ENCODE measurements around the gene PRELID3B.
"Not testable (repeated sequence)": the region's sequence is repeated elsewhere in the genome, so short reads cannot be mapped to it uniquely, and the experiment has no call there.

PRELID3B gene

DNA sequence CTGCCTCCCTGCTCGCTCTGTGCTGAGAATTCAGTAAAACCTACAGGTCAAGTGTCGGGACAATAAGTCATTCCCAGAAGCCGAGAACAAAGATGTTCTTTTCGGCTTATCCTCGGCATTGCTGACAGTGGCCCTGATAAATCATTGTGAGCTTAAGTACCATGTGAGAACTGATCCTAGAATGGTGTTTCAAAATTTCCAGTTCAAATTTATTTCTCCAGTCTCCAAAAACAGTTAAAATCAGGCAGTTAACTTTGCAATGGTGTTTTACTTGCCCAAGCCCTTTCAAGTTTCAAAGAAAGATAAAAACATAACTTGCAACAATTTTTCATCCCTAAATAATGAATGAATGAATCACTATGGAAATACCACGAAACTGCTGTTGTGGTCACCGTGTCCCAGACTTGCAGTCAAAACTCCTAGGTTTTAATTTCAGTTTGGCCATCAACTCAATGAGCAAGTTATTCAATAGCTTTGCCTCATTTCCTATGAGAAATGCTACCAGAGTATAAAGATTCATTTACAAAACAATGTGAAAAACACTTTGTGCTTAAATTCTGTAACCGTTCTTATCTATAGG is 14.8 kb downstream of the PRELID3B start:
- DNase-seq (ENCODE audit: low read depth in 2 of 2, low spot score in 1 of 2), result no peak

- DNase-seq (ENCODE audit: low read depth in 2 of 2, low spot score in 1 of 2), result no peak
These were observed 15.5 kb downstream of the PRELID3B start for GRCh38 chr20:59026904-59027740.

GRCh38 chr20:59025511-59025910 is 17.1 kb downstream of the PRELID3B start:
- DNase-seq (ENCODE audit: low read depth in 2 of 2, low spot score in 1 of 2), result no peak

GRCh38 chr20:59025086-59025485 is 17.5 kb downstream of the PRELID3B start:
- no peak for DNase-seq (ENCODE audit: low read depth in 2 of 2, low spot score in 1 of 2)

DNA sequence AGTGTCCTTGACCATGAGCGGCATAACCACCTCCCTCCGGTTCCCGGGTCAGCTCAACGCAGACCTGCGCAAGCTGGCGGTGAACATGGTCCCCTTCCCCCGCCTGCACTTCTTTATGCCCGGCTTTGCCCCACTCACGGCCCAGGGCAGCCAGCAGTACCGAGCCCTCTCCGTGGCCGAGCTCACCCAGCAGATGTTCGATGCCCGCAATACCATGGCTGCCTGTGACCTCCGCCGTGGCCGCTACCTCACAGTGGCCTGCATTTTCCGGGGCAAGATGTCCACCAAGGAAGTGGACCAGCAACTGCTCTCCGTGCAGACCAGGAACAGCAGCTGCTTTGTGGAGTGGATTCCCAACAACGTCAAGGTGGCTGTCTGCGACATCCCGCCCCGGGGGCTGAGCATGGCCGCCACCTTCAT is 18.5 kb downstream of the PRELID3B start:
- no peak for DNase-seq (ENCODE audit: low read depth in 2 of 2, low spot score in 1 of 2)

GRCh38 chr20:59023616-59024015 is 19.0 kb downstream of the PRELID3B start:
- DNase-seq (ENCODE audit: low read depth in 2 of 2, low spot score in 1 of 2), result no peak

- DNase-seq (ENCODE audit: low read depth in 2 of 2, low spot score in 1 of 2), result no peak
These were observed 19.8 kb downstream of the PRELID3B start for GRCh38 chr20:59022754-59023153.

DNA sequence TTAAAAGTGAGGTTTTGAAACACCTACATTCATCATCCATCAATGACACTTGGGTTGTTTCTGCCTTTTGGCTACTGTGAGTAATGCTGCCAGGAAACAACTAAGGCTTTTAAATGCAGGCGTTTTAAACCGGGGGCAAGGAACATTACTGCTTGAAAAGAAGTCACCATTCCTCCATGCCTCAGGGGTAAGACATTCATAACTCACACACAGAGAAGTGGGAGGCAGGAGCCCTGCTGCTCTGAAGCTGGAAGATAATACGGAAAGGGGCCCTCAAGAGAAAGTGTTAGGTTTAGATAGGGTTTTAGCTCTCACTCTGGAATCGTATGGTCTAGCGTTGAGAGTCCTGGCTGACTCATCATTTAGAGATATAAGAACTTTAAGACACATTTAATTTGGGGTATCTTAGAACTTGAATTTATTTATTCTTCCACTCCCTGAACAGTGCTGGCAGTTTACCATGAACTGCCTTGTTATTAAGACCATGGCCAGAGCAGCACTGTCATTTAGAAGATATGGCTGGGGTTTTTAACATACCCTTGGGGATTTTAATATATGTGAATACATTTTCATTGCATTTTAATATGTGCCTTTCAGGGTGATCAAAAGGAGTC is 21.5 kb downstream of the PRELID3B start:
- no peak for DNase-seq (ENCODE audit: low read depth in 2 of 2, low spot score in 1 of 2)

DNA sequence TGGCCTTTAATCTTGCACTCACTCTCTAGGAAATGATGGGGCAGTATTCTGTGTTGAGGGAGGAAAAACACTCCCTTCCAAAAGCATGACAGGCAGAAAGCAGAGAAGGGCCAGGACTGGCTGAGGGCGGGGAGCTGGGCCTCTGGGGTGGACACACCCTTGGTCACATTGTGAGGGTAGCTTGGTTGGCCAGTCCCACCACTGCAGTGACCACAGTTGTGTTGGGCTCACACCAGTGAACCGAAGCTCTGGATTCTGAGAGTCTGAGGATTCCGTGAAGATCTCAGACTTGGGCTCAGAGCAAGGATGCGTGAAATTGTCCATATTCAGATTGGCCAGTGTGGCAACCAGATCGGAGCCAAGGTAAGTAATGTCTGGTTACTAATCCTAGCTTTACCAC is 23.4 kb downstream of the PRELID3B start, which contains the start of gene TUBB1:
Gene TUBB1 (plus strand): TSS at position 213 of the 400 bp plus-strand sequence. CDS start 94 bp downstream, at position 307.
- no peak for DNase-seq (ENCODE audit: low read depth in 2 of 2, low spot score in 1 of 2)

DNA sequence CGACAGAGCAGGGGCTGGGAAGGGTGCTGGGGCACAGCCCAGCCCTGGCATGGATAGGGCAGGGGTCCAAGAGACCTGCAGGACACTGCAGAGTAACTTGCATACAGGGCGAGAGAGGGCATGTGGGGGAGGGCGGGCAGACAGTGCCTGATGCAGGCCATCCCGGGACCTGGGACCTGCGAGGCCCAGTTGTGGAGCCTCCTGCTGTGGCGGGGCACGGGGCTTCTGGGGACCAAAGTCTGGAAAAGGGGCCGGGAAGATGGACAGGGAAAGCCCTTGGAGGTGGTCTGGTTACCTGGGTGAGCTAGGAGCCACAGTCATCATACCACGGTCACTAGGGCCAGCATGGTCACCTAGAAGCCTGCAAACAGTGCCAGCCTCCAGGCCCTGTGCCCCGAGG is 23.8 kb downstream of the PRELID3B start:
- DNase-seq (ENCODE audit: low read depth in 2 of 2, low spot score in 1 of 2), result no peak

DNA sequence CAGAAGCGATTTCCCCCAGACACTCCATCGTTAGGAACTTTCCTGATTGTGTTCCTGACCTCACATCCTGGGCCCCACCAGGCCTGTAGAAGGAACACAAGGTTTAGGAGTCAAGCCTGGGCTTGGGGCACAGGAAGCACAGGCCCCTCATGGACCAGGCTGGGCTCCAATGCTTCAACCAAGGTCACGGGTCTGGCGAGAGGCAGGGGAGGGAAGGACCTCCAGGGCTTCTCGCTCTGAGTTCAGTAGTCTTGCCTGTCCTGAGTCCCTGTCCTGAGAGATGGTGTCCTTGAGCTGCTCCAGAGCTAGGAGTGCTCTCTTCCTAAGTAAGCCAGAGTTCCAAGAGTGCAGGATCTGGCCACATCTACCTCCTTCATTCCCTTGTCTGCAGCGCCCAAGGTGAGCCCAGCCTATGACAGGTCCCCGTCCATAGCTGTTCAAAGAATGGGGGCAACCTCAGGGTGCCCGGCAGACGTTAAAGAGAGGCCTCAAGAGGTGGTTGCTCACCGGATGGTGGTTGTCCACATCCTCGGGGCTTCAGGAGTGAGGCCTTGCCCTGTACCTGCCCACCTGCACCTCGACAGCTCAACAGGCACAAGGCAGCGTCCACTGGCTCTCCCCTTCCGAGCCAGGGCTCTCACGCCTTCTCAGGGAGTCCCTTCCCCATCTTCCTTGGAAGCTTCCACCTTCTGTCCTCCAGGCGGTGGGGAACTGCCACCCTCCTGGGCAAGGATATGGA is 24.9 kb downstream of the PRELID3B start:
- no peak for DNase-seq (ENCODE audit: low read depth in 2 of 2, low spot score in 1 of 2)

DNA sequence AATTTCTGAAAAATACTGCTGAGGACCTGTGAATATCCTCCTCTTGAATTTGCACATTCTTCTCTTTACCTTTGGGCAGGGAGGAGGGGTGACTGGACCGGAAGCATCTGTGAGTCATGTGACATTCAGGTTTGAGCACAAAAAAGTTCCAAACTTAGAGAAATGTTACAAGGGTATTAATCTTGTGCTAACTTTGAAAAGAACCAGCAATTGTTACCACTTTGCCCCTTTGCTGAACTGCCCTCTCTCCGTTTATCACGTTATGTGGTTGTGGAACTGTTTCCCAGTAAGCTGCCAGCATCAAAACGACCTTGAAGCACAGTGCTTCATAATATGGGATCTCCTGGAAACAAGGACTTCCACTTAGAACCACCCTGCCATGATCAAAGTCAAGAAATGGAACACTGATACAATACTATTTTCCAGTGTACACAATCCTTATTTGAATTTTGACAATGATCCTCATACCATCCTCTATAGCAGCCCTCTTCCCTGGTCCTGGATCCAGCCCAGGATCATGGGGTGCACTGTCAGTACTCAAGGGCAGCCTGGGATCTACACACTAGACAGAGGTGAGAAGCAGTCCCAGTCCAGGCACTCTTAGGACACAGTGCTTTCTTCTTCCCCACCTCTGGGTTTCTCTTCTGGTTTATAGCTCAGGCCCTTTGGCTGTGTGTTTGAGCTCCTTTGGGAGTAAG is 25.6 kb downstream of the PRELID3B start:
- DNase-seq (ENCODE audit: low read depth in 2 of 2, low spot score in 1 of 2), result no peak

DNA sequence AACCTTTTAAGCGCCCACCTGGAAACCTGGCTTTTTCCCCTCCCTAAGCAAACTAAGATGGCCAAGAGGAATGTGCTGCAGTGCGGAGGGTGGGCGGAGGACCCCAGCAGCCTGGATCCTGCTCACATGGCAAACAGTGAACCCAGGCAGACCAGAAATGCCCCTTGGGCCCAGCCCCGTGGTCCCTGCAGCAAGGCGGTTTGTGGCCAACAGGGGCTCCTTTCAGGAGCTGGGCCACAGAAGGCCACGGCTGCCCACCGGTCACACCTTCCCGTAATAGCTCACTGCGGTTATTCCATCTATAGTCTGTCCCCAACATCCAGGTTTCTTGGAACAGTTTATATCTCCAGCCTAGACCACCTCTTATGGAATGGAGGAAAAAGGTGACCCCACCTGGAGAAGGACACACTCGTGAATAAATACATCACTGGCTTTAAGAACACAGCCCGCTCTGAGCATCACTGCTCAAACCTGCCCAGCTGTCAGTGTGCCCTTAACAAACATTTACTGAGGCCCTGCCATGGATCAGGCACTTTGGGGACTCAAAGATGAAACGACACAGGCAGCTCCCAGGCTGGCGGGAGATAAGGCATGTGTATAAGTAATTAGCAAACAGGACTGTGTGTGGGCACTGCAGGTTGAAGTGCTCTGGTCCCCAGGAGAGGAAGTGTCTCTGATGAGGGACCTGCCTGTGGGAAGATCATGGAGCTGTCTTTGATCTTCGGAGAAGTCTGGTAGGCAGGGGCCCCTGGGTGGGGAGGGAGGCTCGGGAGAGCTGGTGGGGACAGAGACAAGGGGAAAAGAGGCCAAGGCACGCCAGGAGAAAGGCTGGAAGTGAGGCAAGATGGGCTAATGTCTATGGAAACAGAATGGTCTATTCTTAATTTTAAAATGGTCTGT is 26.5 kb downstream of the PRELID3B start:
- DNase-seq (ENCODE audit: low read depth in 2 of 2, low spot score in 1 of 2), result no peak

DNA sequence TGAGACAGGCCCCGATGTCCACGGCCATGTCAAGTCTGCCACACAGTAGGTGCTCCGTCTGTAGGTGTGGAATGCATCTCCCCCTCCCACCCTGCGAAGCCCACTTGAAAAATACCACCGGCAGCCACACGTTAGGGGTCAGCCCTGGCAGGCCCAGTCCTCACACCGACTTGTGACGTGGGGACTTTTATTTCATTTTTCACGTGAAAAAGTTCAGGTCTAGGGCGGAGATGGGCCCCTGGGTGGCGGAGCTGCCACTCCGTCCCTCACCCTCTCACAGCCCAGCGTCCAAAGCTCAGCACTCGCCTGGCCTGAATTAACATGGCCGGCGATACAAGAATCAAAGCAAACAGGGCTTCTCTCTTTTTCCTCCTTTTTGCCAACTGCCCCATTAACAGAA is 27.2 kb downstream of the PRELID3B start:
- no peak for DNase-seq (ENCODE audit: low read depth in 2 of 2, low spot score in 1 of 2)

- no peak for DNase-seq (ENCODE audit: low read depth in 2 of 2, low spot score in 1 of 2)
These were observed 27.8 kb downstream of the PRELID3B start for GRCh38 chr20:59014680-59015389.

GRCh38 chr20:59013959-59014608 is 28.5 kb downstream of the PRELID3B start:
- DNase-seq (ENCODE audit: low read depth in 2 of 2, low spot score in 1 of 2), result no peak

- DNase-seq (ENCODE audit: low read depth in 2 of 2, low spot score in 1 of 2), result no peak
These were observed 29.3 kb downstream of the PRELID3B start for GRCh38 chr20:59013031-59013951.

DNA sequence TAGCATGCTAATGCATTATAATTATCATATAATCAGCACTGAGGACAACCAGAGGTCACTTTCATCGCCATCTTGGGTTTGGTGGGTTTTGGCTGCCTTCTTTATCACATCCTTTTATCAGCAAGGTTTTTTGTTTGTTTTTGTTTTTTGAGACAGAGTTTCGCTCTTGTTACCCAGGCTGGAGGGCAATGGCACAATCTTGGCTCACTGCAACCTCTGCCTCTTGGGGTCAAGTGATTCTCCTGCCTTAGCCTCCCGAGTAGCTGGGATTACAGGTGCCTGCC is 30.8 kb downstream of the PRELID3B start:
- not testable (repeated sequence) for DNase-seq (ENCODE audit: low read depth in 2 of 2, low spot score in 1 of 2)

All from stimulated activated CD8-positive, alpha-beta memory T cell treated with anti-CD3 and anti-CD28 coated beads, Interleukin-4, amount 100 ng/mL, for 4 hours (primary cell).